H1 (cell line): ENCODE results near the gene RCBTB2. TPM values are rescaled to one million over a fixed set of nuclear protein-coding genes. Genes with fewer than 3 reads are reported as not detected.

Experiments
- CREB1 ChIP-seq: IDR thresholded peaks from 2 replicates; pipeline ENCODE4 v1.6.1; 2012; ENCODE audit warnings: inconsistent platforms
- POU5F1 ChIP-seq: IDR thresholded peaks from 2 replicates; pipeline ENCODE4 v1.6.1; 2011; ENCODE audit warnings: low read depth, mild to moderate bottlenecking, low read length, moderate library complexity
- RBBP5 ChIP-seq: IDR thresholded peaks from 2 replicates; pipeline ENCODE4 v1.7.1; 2012; ENCODE audit warnings: low read depth, mild to moderate bottlenecking, inconsistent platforms, low read length, moderate library complexity, borderline replicate concordance
- RFX5 ChIP-seq: IDR thresholded peaks from 2 replicates; pipeline ENCODE4 v1.6.1; 2011; ENCODE audit warnings: low read depth, low read length, improper control_type of control experiment, borderline replicate concordance
- TCF12 ChIP-seq: IDR thresholded peaks from 2 replicates; pipeline ENCODE4 v1.6.1; 2011; ENCODE audit warnings: low read depth, mild to moderate bottlenecking, low read length
- YY1 ChIP-seq: IDR thresholded peaks from 2 replicates; pipeline ENCODE4 v1.6.1; 2011; ENCODE audit warnings: low read depth, mild to moderate bottlenecking, low read length
- polyA plus RNA-seq, 7 experiments: library from polyadenylated mRNA; depleted of rRNA in 3 of 7; stranded (reverse) in 5 of 7; unstranded in 2 of 7; fragments of >200 nt in 5 of 7; fragments of 200-250 nt in 2 of 7; gene quantifications; 1 replicate in 5 of 7; 2 replicates in 1 of 7; 4 replicates in 1 of 7; pipeline versions ENCODE4 v1.2.1 to v1.2.3, GENCODE V29; 2011 to 2013; ENCODE audit warnings: missing spikeins in 2 of 7, mixed read lengths in 2 of 7
- total RNA-seq: library from RNA; stranded (reverse); fragmentation: NEBNext Ultra II Directional; extraction: Animal tissue kit (Norgen Biotek cat#: 25700); gene quantifications from 2 replicates; pipeline ENCODE4 v1.2.1, GENCODE V29; 2021

RCBTB2 gene
- total and polyA plus RNA-seq, 2 of the 8 experiments (the other 6 are each of a cell fraction or from before 2014, with no cell fraction given), result 5.2 to 8.4 TPM

DNA sequence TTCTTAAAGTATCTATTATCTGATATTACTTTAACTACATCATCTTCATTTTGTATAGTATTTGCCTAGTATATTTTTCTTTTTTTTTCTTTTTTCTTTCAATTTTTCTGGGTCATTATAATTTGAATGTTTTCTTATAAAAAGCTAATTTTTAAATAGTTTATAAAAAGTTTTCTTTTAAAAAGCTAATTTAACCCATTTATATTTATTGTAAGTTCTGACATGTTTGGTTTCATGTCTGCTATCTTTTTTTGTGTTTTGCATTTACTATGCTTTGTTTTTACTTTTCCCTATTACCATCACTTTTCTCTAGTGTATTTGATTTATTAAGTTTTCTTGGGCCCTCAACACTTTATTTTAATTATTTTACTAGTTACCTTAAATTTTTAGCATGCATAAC is 22.6 kb upstream of the RCBTB2 start (continued):
- TF ChIP-seq RFX5, result no peak
- no peak for TF ChIP-seq TCF12
- no peak for TF ChIP-seq POU5F1
- TF ChIP-seq CREB1, result no peak
- TF ChIP-seq YY1, result no peak
- TF ChIP-seq RBBP5, result no peak
